Sciatic nerve (tissue), 2 donors: ENCODE results near the gene ARHGAP15. TPM values are rescaled to one million over a fixed set of nuclear protein-coding genes. Genes with fewer than 3 reads are reported as not detected.

Experiments used
- ATAC-seq: fragments of 200-7000 bp; cut with Tn5 transposase; one replicate; pipeline ENCODE4 v1.9.1; 2020; ENCODE audit warnings: mild to moderate bottlenecking, moderate library complexity
- DNase-seq: peaks from one replicate; pipeline ENCODE4 v3.0.0-alpha.2; 2020; ENCODE audit warnings: low spot score
- intact Hi-C: fragments of 100-400 bp; cut with DNase I; formaldehyde crosslinking; loops from one replicate; pipeline ENCODE4 v1.14.2; 2022
- total RNA-seq: library from RNA; stranded (reverse); fragmentation: NEBNext Ultra II Directional; extraction: Animal tissue kit (Norgen Biotek cat#: 25700); gene quantifications from one replicate; pipeline ENCODE4 v1.2.1, GENCODE V29; 2021
- donor health status: DM: no; HTN: no; CAD: no.
- donor health status: DM: no; HTN: no; CAD: no.

Gene ARHGAP15
- total RNA-seq, 1 donor from 2014 or later: 119 TPM

DNA sequence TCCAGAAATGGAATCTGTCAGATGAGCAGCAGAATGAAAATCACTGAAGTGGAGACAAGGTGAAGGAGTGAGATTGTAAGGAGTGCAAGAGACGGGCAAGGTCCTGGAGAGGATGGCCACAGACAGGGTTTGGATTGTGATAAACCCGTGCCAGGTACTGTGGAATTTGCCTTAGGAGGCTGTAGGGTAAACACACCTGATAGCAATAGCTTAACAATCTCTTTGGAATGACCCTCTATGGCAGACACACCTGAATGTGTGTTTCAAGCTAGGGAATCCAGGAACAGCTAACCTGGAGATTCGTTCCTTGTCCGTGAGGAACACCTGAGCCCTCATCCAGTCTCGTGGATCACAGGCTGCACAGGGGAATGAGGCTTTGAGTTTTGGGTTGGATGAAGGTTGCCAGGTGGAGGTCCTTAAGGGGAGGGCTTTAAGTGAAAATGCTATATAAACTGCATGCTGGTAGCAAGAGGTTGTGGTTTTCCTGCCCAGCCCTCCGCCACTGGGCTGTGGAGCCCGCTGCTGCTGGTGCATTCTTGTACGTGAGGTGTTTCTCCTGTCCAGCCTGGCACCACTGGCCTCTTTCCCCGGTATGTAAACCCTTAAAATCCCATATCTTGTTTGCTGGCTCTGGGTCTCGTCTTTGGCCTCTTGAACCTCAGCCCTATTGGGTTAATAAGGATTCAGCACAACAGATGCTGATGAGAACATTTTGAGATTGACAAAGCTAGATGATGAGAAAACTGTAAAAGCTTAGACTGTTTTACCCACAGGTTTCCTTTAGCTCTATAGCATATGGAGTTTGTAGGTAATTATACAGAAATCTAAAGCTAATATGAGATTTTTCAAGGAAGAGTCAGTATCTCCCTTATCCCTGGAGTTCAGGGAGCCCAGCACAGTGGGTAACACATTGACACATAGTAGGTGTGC, 117.9 kb downstream of the ARHGAP15 start:
- DNase-seq: no peak
- ATAC-seq: no peak
- intact Hi-C loops: no loop called here

DNA sequence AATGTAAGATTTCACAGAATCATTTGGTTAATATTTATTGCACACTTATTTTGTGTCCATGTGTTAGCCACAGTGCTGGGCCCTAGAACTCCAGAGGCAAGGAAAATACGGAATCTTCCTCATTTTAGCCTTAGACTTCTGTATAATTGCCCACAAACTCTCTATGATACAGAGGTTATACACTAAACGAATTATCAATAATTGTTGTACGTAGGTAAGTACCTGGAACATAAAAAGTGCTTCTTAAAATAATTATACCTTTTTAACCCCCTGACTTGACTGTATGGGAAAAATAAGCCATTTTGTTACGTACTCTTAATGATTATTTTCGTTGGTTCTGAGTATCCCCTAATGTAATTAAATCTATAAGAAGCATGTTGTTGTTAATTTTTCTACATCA, 119.4 kb downstream of the ARHGAP15 start:
- intact Hi-C loops: no loop called here
- DNase-seq (no peak), ATAC-seq (no peak)

DNA sequence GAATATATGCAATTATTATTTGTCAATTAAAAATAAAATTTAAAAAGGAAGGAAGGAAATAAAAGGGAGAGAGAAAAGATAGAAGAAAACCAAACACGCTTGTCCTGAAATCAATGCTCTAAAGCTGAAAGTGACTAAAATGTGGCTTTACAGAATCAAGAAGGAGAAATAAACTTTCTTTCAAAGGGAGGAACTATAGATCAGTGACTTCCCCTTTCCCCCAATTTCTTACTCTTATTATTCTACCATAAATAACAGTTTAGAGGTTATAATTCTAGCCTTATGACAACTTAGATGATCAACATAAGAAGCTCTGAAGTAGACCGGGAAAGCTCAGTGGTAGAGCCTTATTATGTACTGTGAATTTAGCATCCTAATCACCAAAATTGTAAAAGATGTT, 122.5 kb downstream of the ARHGAP15 start:
- DNase-seq: no peak
- intact Hi-C loops: no loop called here
- no peak for ATAC-seq

DNA sequence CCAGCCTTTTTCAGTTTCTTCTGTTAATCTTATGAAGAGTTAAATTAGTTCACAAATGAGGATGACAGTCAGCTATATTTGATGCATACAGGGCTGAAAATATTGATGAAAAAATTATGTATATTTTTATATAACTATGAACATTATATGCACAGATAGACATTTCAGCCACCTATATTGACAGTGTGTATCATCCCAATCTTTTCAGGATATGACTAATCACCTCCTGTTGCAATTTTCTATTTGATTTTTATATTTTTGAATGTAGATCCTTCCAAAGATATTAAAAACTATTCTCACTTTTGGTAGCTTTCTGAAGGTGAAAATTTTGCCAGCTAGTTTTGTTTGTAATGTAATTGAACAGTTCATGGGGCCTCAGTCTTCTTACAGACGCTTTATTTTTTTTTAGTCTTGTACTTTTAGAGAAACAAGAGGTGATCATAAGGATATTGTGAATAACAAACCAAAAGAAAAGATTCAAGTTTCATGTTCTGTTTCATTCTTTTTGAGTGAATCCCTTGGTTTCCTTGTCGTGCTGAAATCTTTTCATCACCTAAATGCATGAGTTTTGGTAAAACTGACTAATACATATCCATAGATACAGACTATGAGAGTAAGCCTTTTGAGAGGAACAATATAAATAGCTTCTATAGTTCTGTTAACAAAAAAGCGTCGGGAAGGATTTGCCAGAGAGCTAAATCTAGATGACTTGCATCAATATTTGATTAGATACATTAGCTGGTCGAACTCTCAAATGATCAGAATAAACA, 123.1 kb downstream of the ARHGAP15 start:
- DNase-seq (no peak), ATAC-seq (no peak)
- intact Hi-C loops: no loop called here

DNA sequence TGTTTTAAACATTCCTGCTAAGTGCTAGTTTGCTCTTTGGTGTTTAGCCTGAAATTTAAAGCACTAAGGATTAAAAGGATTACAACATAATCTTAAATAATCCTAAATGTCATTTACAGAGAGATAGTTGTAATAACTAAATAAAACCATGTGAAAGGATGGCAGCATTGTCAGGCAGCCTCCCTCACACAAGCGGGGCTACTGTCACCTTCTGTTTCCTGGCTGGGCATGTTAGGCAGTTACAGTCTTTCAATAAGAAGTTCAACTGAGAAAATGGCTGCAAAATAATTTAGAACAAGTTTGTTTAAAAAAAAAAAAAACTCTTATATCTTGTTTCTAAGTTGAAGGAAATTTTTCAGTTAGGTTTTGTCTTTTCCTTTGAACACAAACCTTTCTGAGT, 124.9 kb downstream of the ARHGAP15 start:
- no peak for DNase-seq

DNA sequence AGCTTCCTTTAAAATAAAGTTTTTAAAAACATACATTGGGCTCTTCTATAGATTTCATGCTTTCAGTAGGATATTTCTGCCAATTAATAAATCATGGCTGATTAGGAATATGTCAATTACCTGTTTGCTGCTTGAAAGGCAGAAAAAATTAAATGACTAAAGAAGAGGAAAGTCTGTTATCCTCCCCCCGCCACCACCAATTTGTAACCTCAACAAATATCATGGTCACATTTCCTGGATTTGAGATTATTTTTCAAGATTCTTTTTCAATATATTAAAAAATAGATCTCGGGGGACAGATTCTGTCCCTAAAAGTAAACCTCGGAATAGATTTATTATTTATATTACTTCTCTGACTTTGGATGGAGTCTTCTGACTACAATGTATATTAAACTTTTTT, 125.9 kb downstream of the ARHGAP15 start:
- intact Hi-C loops: no loop called here
- DNase-seq (no peak), ATAC-seq (no peak)

More for the DNA sequence above, 124.9 kb downstream of the ARHGAP15 start:
- intact Hi-C loops: no loop called here
- no peak for ATAC-seq

DNA sequence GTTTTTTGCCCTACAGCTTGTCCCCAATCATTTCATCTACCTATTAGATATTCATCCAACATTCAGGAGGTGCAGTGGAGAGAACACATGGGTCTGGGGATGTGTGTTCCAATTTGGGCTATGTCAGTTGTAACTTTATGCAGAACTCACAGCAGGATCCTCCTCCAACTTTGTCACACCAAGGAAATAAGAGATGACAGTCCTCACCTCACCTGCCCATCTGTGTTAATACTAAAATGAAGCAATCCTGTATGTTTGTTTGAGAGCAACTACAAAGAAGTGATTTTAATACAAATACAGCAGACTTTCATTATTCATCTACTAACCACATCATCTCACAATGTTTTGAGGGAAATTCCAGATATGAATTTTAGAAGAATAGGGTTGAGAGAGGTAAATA, 126.7 kb downstream of the ARHGAP15 start:
- no peak for ATAC-seq
- DNase-seq: no peak
- intact Hi-C loops: no loop called here

DNA sequence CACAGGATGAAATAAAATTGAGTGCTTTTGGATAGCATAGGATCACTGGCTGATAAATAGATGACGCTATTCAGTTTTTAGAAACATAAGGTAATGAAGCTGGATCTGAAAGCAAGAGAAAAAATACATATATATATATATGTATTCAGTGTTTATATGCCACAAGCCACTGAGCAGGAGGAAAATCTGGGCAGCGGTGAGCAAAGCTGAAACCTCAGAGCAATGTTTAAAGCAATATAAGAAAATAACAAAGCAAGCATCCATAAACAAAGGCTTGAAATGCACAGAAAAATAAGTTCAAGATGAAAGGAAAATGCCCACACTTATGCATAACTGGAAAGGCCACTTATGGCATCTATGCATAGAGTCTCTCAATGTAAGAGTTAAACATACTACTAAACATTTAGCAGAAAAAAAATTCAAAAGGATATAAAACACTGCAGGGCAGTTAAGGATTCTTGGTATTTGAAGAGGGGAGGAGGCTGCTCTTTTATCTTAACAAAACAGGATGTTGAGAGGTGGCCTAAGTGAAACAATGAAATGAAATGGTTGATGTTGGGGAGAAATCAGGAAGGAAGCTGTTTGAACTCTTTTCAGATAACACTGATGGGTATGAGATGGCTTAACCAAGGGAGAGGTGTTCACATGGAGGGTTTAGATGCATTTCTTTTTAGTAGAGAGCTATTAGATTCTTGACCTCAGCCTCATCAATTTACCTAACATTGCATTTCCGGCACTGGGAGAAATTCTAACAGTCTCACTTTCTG, 129.1 kb downstream of the ARHGAP15 start:
- ATAC-seq (no peak), DNase-seq (no peak)
- intact Hi-C loops: no loop called here

DNA sequence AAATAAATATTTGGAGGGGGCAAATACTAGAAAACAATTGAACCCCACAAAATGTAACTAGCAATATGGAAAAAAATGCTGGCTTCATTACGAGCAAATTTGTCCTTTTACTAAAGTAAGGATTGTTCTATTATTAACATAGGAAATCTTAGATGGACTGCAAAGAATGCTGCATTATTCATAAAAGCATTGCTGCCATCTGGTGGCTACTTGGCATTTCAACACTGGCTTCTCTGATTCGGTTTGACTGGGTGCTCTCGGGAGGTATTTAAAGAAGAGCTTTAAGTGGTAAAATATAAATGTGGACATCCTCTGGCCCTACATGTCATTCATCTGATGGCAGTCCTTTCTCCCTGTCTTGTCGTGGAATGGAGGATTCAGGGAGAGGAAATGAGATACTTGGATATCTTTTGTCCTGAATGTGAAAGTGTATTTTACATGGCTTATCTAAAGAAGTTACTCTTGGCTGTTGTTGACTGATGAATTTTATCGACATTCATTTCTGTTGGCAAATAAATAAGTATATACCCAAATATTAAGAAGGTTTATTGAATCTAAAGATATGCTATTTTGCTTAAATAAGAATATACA, 130.2 kb downstream of the ARHGAP15 start:
- ATAC-seq: peak; percentile 85
- intact Hi-C loops: no loop called here
- peak; percentile 76 for DNase-seq

DNA sequence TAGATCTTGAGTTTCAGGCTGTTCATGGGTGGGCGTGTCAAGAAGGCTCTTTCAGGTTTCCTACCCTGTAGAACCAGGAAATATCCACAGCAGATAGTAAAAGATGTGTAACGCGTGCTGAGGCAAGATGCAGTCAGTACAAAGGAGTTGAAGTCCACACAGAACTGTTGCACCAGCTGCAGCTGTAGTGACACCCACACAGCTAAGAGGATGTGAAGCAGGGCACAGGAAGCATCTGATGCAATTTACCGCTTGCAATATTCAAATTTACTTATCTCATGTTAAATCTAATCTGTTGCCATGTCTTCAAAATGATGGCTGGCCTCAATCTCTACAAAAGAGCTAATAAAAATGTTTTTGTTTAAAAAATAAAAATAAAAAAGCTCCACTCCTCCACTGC, 132.8 kb downstream of the ARHGAP15 start:
- intact Hi-C loops: loop anchor here (5.0 kb wide), 1 partner anchor 1815 kb away; no protein-coding TSS in a partner anchor
- no peak for DNase-seq
- no peak for ATAC-seq

DNA sequence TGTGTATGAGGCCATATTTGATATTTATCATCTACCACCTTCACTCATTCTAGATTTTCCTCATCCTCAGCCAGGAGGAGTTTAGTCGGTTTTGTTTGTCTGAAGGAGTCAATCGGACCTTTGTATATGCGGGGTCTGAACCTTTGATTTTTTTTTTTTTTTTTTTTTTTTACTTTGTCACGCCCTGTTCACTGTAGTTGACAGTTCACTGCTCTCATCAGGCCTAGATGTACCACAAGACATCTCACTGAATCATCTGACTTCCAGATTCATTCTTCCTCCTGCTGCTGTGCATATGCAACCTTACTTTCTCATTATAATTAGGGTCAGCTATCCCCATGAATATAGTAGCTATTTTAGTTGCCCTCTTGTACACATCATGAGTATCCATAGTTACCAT, 133.2 kb downstream of the ARHGAP15 start:
- DNase-seq (no peak), ATAC-seq (no peak)
- intact Hi-C loops: loop anchor here (5.0 kb wide), 1 partner anchor 1815 kb away; no protein-coding TSS in a partner anchor

DNA sequence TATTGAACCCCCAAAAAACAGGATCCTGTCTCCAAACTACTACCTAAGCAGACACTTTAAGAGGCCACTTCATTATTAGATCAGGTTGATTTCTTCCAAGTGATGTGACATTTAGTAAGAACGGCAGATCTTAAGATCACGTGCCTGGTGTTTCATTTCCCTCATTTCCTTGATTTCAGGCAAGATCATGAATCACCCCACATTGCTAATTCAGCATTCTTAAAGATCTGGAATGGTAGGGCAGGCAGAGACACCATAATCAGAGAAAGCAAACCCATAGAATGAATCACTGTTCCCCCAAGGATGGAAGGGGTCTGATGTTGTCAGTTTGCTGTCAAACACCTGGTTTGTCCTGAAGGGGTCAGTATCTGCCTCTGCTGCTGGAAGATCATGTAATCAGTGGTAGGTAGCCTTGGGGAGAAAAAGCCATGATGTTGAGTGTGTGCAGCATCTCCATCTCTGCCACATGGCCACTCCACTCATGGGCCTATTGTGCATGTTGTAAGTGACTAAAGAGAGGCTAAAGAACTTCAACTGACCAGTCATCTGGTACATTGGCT, 133.9 kb downstream of the ARHGAP15 start:
- no peak for ATAC-seq
- DNase-seq: no peak
- intact Hi-C loops: loop anchor here (5.0 kb wide), 1 partner anchor 1814 kb away; no protein-coding TSS in a partner anchor

DNA sequence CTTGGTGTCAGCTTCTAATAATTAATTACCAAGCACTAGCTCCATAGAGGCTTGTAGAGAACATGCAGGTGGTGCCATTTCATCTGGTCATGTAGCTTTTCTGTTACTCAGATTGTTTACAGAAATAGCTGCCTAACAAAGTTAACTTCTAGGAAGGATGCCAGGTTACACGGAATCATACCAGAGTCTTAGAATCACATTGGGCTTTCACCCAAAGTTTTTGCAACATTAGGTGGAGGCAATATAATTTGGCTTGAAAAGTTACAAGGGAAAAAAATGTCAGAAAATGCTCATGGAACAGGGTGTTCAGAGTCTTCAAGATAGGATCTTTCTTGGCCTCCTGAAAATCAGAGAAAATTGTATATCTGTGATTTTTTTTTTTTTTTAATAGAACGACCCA, 135.6 kb downstream of the ARHGAP15 start:
- DNase-seq (no peak), ATAC-seq (peak; percentile 91)
- intact Hi-C loops: loop anchor here (5.0 kb wide), 1 partner anchor 1812 kb away; no protein-coding TSS in a partner anchor

DNA sequence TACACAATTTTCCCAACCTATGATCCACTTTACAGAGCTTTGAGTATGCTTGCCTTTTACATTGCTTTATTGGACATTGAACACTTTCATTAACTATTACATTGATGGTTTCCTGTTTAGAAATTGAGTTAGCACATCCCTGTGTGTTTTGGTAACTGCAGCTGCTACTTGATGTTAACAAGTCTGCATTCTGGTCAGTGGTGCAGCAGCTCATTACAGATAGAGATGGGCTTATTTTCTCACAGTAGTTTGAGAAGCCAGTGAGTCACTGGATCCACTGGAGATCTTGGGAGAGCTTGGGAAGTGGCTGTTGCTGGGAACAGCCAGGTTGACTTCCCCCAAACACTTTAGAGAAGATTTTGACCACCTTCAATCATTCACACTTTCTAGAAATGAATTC, 150.5 kb downstream of the ARHGAP15 start:
- intact Hi-C loops: loop anchor here (10.0 kb wide), 1 partner anchor 485 kb away; no protein-coding TSS in a partner anchor
- no peak for ATAC-seq

DNA sequence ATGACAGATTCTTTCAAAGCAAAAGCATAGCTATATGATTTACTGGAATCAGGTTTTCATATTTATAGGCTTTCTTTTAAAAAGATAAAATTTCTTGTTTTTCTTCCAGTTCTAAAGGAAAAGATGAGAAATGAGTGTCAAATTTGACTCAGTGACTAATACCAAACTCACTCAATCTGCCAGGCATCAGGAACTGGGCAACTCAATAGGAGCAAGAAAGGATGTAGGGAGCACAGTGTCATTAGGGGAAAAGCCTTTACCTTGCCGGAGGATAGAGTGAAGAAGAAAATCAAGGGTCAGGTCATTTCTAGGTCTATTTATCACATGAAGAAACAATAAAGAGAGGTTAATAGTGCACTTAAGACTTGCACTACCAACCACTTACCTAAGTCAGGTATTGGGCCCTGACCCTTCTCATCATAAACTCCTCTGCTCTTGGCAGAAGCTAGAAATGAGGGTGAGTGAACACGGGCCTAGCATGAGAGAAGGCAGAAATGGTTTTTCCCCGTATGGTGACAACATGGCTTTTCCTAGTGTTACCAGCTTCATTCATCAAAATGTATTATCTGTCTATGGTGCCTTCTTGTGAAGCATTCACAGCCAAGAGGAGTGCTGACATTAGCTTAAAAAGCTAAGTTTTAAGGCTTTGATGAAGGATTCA, 151.0 kb downstream of the ARHGAP15 start:
- DNase-seq: no peak
- intact Hi-C loops: no loop called here
- ATAC-seq: no peak

More for the DNA sequence above, 150.5 kb downstream of the ARHGAP15 start:
- DNase-seq: no peak

DNA sequence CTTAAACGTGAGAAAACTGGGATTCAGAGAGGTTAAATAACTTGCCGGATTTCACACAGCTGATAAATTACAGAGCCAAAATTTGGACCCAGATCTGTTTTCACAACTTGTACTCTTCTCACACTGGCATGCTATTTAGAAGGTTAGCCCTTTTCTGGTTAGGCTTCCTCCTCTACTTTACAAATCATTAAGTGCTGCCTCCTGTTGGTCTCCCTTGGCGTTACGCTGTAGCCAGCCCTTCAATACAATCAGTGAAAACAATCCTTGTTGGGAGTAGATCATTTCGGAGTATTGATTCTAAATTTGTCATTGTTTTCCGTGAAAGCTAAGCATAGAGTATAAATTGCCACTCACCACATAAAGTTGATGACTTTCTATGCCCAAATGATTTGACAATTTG, 153.5 kb downstream of the ARHGAP15 start:
- DNase-seq: no peak
- intact Hi-C loops: no loop called here
- ATAC-seq: no peak

DNA sequence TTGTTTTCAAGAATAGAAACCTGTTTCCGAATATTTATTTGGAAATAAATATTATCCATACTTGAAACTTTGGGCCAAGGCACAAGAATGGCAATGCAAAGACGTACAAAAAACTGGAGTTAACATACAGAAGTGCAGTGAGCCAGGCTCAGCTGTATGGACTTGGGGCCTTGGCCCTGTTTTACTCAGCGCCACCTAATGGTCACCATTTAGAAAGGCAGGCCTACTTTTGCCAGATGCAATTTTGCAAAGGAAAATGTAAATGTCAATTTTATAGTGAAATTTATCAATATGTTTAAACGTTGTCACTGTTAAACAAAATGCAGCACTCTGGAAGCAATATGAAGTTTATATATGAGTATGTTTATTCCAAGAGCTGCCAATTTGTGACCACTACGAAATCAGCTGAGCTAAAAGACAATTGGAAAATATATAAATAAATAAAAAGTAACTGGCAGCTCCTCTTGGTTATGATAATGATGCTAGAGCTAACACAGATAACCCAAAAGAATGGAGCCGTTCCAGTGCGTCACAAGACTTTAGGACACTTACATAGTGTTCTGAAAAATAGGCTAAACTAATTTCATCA, 155.0 kb downstream of the ARHGAP15 start:
- ATAC-seq (no peak), DNase-seq (no peak)
- intact Hi-C loops: no loop called here

DNA sequence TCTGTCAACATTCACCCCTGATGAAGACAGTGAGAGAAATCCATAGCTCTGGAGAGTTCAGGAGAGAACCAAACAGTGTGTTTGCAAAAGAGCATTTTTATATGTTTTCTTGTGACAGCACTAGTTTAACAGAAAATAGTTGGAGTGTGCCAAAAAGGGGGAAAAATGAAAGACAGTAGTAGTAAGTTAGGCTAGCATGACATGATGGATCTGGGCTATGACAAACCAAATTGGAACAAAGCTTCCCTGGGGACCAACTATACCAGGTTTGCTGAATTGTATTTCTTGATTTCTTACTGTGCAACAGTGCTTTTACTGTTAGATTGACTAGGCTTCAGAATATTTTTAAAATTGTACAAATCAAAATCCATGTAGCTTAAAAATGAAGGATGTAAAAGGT, 159.8 kb downstream of the ARHGAP15 start:
- ATAC-seq: no peak
- no peak for DNase-seq
- intact Hi-C loops: no loop called here
